Activated naive CD8-positive, alpha-beta T cell treated with anti-CD3 and anti-CD28 coated beads, Interleukin-2, amount 10 ng/mL, durations not matched to agents 7 days and 5 days (primary cell): ENCODE data around the gene PAWR. TPM values are rescaled to one million over a fixed set of nuclear protein-coding genes. Genes with fewer than 3 reads are reported as not detected.
"Not testable (repeated sequence)": the region's sequence is repeated elsewhere in the genome, so short reads cannot be mapped to it uniquely, and the experiment has no call there.

Source experiments
- ATAC-seq: fragments of 150-1000 bp; cut with Tn5 transposase; one replicate; pipeline ENCODE4 v1.10.0; 2021; ENCODE audit warnings: low read depth, moderate library complexity
- POLR2A ChIA-PET: fragments of 350-600 bp; sonication (Branson Sonifier 250); formaldehyde crosslinking; loops from one replicate; lab custom pipeline; 2021; ENCODE audit warnings: antibody characterized with exemption; lab: Charles Lee
- DNase-seq: peaks from one replicate; pipeline ENCODE4 v3.0.0; 2021
- H3K27ac Mint-ChIP-seq: one replicate; pipeline ENCODE4 v1.8.0; 2022; ENCODE audit warnings: mild to moderate bottlenecking, mixed read lengths
- H3K27me3 Mint-ChIP-seq: one replicate; pipeline ENCODE4 v1.8.0; 2022; ENCODE audit warnings: mild to moderate bottlenecking, moderate library complexity, mixed read lengths
- H3K36me3 Mint-ChIP-seq: one replicate; pipeline ENCODE4 v1.8.0; 2021; ENCODE audit warnings: mild to moderate bottlenecking, mixed read lengths
- H3K4me1 Mint-ChIP-seq: one replicate; pipeline ENCODE4 v1.8.0; 2021; ENCODE audit warnings: mixed read lengths
- H3K4me3 Mint-ChIP-seq: one replicate; pipeline ENCODE4 v1.8.0; 2022; ENCODE audit warnings: mild to moderate bottlenecking, moderate library complexity, mixed read lengths
- H3K9me3 Mint-ChIP-seq: one replicate; pipeline ENCODE4 v1.8.0; 2021; ENCODE audit warnings: mixed read lengths
- total RNA-seq, 2 experiments: library from RNA; stranded (reverse); gene quantifications; one replicate each; pipeline ENCODE4 v1.2.3, GENCODE V29; 2021

PAWR gene
- total RNA-seq, 2 experiments from 2014 or later: 4.7 to 5.7 TPM

GRCh38 chr12:79691511-79692248, 916 bp upstream of the PAWR start:
- peaks cover 11% of the 10 kb centered on the region for H3K4me1 Mint-ChIP-seq
- no peak overlapping the region for H3K27ac Mint-ChIP-seq
- H3K4me3 Mint-ChIP-seq: peak overlapping the region; percentile 81
- DNase-seq: no peak
- peaks cover 58% of the 10 kb centered on the region for H3K27me3 Mint-ChIP-seq
- no peaks in the 10 kb centered on the region for H3K36me3 Mint-ChIP-seq
- no peak for ATAC-seq
- POLR2A ChIA-PET: no interaction called here
- no peaks in the 10 kb centered on the region for H3K9me3 Mint-ChIP-seq

GRCh38 chr12:79690142-79690637, 574 bp downstream of the PAWR start:
- H3K27ac Mint-ChIP-seq: peak overlapping the region; percentile 51
- peak; percentile 29 for ATAC-seq
- H3K4me3 Mint-ChIP-seq: peak overlapping the region; percentile 86
- DNase-seq: peak; percentile 53
- peaks cover 59% of the 10 kb centered on the region for H3K27me3 Mint-ChIP-seq
- H3K9me3 Mint-ChIP-seq: no peaks in the 10 kb centered on the region
- H3K36me3 Mint-ChIP-seq: no peaks in the 10 kb centered on the region
- peaks cover 11% of the 10 kb centered on the region for H3K4me1 Mint-ChIP-seq
- POLR2A ChIA-PET: no interaction called here

GRCh38 chr12:79689477-79690141, 1.2 kb downstream of the PAWR start:
- H3K27me3 Mint-ChIP-seq: peaks cover 60% of the 10 kb centered on the region
- peak overlapping the region; percentile 86 for H3K4me3 Mint-ChIP-seq
- no peaks in the 10 kb centered on the region for H3K9me3 Mint-ChIP-seq
- peaks cover 11% of the 10 kb centered on the region for H3K4me1 Mint-ChIP-seq
- H3K27ac Mint-ChIP-seq: peak overlapping the region; percentile 51
- DNase-seq (peak; percentile 49), ATAC-seq (peak; percentile 18)
- POLR2A ChIA-PET: no interaction called here
- H3K36me3 Mint-ChIP-seq: no peaks in the 10 kb centered on the region

- POLR2A ChIA-PET: no interaction called here
- DNase-seq (no peak), ATAC-seq (no peak)
- H3K9me3 Mint-ChIP-seq: no peaks in the 10 kb centered on the region
- no peaks in the 10 kb centered on the region for H3K36me3 Mint-ChIP-seq
- peaks cover 11% of the 10 kb centered on the region for H3K4me1 Mint-ChIP-seq
- peak overlapping the region; percentile 73 for H3K4me3 Mint-ChIP-seq
- H3K27ac Mint-ChIP-seq: peak overlapping the region; percentile 15
- H3K27me3 Mint-ChIP-seq: peaks cover 63% of the 10 kb centered on the region
These were observed 1.7 kb downstream of the PAWR start for GRCh38 chr12:79689061-79689476.

GRCh38 chr12:79688376-79689060, 2.2 kb downstream of the PAWR start:
- POLR2A ChIA-PET: interaction anchor here (0.6 kb wide), 1 partner anchor 406 kb away, joined by 3 read pairs; no protein-coding TSS in a partner anchor
- Mint-ChIP-seq H3K27me3 (peaks cover 59% of the 10 kb centered on the region), H3K9me3 (no peaks in the 10 kb centered on the region), H3K36me3 (no peaks in the 10 kb centered on the region), H3K4me3 (peak overlapping the region; percentile 73), H3K4me1 (peaks cover 11% of the 10 kb centered on the region), H3K27ac (peak overlapping the region; percentile 15)
- DNase-seq (no peak), ATAC-seq (no peak)

- peaks cover 11% of the 10 kb centered on the region for H3K4me1 Mint-ChIP-seq
- H3K9me3 Mint-ChIP-seq: no peaks in the 10 kb centered on the region
- POLR2A ChIA-PET: interaction anchor here (0.6 kb wide), 1 partner anchor 407 kb away, joined by 3 read pairs; no protein-coding TSS in a partner anchor
- DNase-seq (no peak), ATAC-seq (no peak)
- H3K27me3 Mint-ChIP-seq: peaks cover 52% of the 10 kb centered on the region
- peak overlapping the region; percentile 37 for H3K4me3 Mint-ChIP-seq
- H3K36me3 Mint-ChIP-seq: no peaks in the 10 kb centered on the region
- no peak overlapping the region for H3K27ac Mint-ChIP-seq
These were observed 3.0 kb downstream of the PAWR start for GRCh38 chr12:79687711-79688260.

GRCh38 chr12:79686171-79686570, 4.6 kb downstream of the PAWR start:
- H3K4me3 Mint-ChIP-seq: no peak overlapping the region

GRCh38 chr12:79685068-79685467, 5.7 kb downstream of the PAWR start:
- no peaks in the 10 kb centered on the region for H3K9me3 Mint-ChIP-seq
- no peaks in the 10 kb centered on the region for H3K36me3 Mint-ChIP-seq
- DNase-seq (no peak), ATAC-seq (no peak)
- peaks cover 6% of the 10 kb centered on the region for H3K4me1 Mint-ChIP-seq
- H3K4me3 Mint-ChIP-seq: no peak overlapping the region
- peaks cover 42% of the 10 kb centered on the region for H3K27me3 Mint-ChIP-seq
- POLR2A ChIA-PET: no interaction called here
- H3K27ac Mint-ChIP-seq: no peak overlapping the region

More at GRCh38 chr12:79686171-79686570, 4.6 kb downstream of the PAWR start:
- no peak for DNase-seq
- ATAC-seq: no peak
- Mint-ChIP-seq H3K4me1 (peaks cover 8% of the 10 kb centered on the region), H3K36me3 (no peaks in the 10 kb centered on the region), H3K27ac (no peak overlapping the region), H3K27me3 (peaks cover 42% of the 10 kb centered on the region), H3K9me3 (no peaks in the 10 kb centered on the region)
- POLR2A ChIA-PET: no interaction called here

- H3K4me1 Mint-ChIP-seq, ATAC-seq, H3K9me3 Mint-ChIP-seq, POLR2A ChIA-PET, DNase-seq, H3K36me3 Mint-ChIP-seq, H3K4me3 Mint-ChIP-seq, H3K27ac Mint-ChIP-seq: not testable (repeated sequence)
- H3K27me3 Mint-ChIP-seq: peaks cover 41% of the 10 kb centered on the region
These were observed 6.4 kb downstream of the PAWR start for GRCh38 chr12:79684338-79684737.

GRCh38 chr12:79682593-79682992, 8.2 kb downstream of the PAWR start:
- Mint-ChIP-seq H3K27ac (no peak overlapping the region), H3K36me3 (no peaks in the 10 kb centered on the region), H3K4me1 (no peaks in the 10 kb centered on the region), H3K4me3 (no peak overlapping the region), H3K9me3 (no peaks in the 10 kb centered on the region), H3K27me3 (peaks cover 24% of the 10 kb centered on the region)
- ATAC-seq (no peak), DNase-seq (no peak)
- POLR2A ChIA-PET: no interaction called here

GRCh38 chr12:79681008-79681590, 9.7 kb downstream of the PAWR start:
- Mint-ChIP-seq H3K4me3 (no peak overlapping the region), H3K27ac (no peak overlapping the region), H3K9me3 (no peaks in the 10 kb centered on the region), H3K27me3 (peaks cover 16% of the 10 kb centered on the region), H3K4me1 (no peaks in the 10 kb centered on the region), H3K36me3 (no peaks in the 10 kb centered on the region)
- POLR2A ChIA-PET: no interaction called here
- no peak for ATAC-seq
- no peak for DNase-seq

GRCh38 chr12:79680051-79680450, 10.7 kb downstream of the PAWR start:
- POLR2A ChIA-PET: no interaction called here
- H3K36me3 Mint-ChIP-seq: no peaks in the 10 kb centered on the region
- no peak overlapping the region for H3K4me3 Mint-ChIP-seq
- no peaks in the 10 kb centered on the region for H3K4me1 Mint-ChIP-seq
- H3K9me3 Mint-ChIP-seq: no peaks in the 10 kb centered on the region
- ATAC-seq (no peak), DNase-seq (no peak)
- H3K27ac Mint-ChIP-seq: no peak overlapping the region
- peaks cover 12% of the 10 kb centered on the region for H3K27me3 Mint-ChIP-seq

GRCh38 chr12:79678306-79678705, 12.5 kb downstream of the PAWR start:
- Mint-ChIP-seq H3K27me3 (peaks cover 8% of the 10 kb centered on the region), H3K4me1 (no peaks in the 10 kb centered on the region), H3K9me3 (no peaks in the 10 kb centered on the region), H3K4me3 (no peak overlapping the region), H3K36me3 (no peaks in the 10 kb centered on the region), H3K27ac (no peak overlapping the region)
- ATAC-seq (no peak), DNase-seq (no peak)
- POLR2A ChIA-PET: no interaction called here
